Measurements from ENCODE around the gene SIPA1L3.

The SIPA1L3 gene

DNA sequence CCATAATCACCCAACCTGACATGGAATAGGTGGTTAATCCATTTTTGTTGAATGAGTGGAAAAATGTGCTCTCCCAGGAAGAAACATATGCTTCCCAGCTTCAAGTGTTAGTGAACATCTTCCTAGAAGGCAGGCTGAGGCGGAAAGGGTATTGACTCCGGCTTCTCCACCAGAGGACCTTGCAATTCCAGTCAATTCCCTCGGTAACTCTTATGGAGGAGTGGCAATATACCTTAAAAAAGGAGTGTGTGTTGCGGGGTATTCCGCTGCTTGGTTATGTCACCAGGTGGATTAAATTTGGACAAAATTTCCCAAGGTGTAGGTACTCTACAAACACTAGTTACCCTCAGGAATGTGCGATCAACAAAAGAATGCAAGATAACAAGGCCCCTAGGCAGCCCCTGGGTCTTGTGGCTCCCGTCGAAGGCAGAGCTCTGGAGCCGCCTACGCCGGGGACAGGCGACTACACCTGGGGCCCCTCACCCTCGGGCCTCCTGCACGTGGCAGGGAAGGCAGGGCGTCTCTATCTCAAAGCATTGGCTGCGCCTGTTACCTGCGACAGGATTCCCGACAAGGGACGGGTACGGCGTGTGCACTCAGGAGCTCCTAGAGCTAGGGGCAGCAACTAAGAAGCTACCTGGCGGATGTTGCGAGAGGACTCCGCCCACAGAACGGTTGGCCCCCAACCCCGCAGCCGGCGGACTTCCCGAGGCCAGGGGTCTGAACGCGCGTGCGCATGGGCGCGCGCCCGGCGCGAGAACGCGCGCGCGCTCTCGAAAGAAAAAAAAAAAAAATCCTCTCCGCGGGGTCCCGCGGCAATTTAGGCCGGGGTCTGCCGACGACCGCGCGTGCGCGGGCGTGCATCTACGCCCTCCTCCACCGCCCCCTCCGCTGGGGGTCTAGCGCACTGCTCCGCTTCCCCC is 801 bp upstream of the SIPA1L3 start, which contains the start of gene WDR87 (continued):
- TF ChIP-seq, protein P1, sequence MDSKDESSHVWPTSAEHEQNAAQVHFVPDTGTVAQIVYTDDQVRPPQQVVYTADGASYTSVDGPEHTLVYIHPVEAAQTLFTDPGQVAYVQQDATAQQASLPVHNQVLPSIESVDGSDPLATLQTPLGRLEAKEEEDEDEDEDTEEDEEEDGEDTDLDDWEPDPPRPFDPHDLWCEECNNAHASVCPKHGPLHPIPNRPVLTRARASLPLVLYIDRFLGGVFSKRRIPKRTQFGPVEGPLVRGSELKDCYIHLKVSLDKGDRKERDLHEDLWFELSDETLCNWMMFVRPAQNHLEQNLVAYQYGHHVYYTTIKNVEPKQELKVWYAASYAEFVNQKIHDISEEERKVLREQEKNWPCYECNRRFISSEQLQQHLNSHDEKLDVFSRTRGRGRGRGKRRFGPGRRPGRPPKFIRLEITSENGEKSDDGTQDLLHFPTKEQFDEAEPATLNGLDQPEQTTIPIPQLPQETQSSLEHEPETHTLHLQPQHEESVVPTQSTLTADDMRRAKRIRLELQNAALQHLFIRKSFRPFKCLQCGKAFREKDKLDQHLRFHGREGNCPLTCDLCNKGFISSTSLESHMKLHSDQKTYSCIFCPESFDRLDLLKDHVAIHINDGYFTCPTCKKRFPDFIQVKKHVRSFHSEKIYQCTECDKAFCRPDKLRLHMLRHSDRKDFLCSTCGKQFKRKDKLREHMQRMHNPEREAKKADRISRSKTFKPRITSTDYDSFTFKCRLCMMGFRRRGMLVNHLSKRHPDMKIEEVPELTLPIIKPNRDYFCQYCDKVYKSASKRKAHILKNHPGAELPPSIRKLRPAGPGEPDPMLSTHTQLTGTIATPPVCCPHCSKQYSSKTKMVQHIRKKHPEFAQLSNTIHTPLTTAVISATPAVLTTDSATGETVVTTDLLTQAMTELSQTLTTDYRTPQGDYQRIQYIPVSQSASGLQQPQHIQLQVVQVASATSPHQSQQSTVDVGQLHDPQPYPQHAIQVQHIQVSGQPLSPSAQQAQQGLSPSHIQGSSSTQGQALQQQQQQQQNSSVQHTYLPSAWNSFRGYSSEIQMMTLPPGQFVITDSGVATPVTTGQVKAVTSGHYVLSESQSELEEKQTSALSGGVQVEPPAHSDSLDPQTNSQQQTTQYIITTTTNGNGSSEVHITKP (tag by site-specific recombination; IDR thresholded peaks at IDR 0.05) = peak; percentile 81
- TF ChIP-seq ZNF529 (tag by site-specific recombination; IDR thresholded peaks at IDR 0.05; ENCODE audit: insufficient replicate concordance) = no peak
- no peak for TF ChIP-seq ZNF830 (tag by site-specific recombination; IDR thresholded peaks at IDR 0.05; ENCODE audit: low read depth)
- TF ChIP-seq ZNF362 (tag by site-specific recombination; IDR thresholded peaks at IDR 0.05) = peak; percentile 99
- TF ChIP-seq ZFP69B (tag by site-specific recombination; IDR thresholded peaks at IDR 0.05) = peak; percentile 54; the same call in 1 of the 2 replicates
- peak; percentile 69; the same call in 1 of the 2 replicates for TF ChIP-seq ZNF138 (tag by site-specific recombination; IDR thresholded peaks at IDR 0.05; ENCODE audit: borderline replicate concordance)
- TF ChIP-seq ZXDB (tag by site-specific recombination; IDR thresholded peaks at IDR 0.05) = peak; percentile 85
- TF ChIP-seq ZNF335 (tag by site-specific recombination; conservative IDR thresholded peaks at IDR 0.05) = peak; percentile 99
- TF ChIP-seq ZNF184 (tag by site-specific recombination; IDR thresholded peaks at IDR 0.05) = 0 out of 2 replicates have a peak, but pooled peaks have one; percentile 2
- TF ChIP-seq OVOL3 (tag by site-specific recombination; IDR thresholded peaks at IDR 0.05) = peak; percentile 6; the same call in 1 of the 2 replicates

DNA sequence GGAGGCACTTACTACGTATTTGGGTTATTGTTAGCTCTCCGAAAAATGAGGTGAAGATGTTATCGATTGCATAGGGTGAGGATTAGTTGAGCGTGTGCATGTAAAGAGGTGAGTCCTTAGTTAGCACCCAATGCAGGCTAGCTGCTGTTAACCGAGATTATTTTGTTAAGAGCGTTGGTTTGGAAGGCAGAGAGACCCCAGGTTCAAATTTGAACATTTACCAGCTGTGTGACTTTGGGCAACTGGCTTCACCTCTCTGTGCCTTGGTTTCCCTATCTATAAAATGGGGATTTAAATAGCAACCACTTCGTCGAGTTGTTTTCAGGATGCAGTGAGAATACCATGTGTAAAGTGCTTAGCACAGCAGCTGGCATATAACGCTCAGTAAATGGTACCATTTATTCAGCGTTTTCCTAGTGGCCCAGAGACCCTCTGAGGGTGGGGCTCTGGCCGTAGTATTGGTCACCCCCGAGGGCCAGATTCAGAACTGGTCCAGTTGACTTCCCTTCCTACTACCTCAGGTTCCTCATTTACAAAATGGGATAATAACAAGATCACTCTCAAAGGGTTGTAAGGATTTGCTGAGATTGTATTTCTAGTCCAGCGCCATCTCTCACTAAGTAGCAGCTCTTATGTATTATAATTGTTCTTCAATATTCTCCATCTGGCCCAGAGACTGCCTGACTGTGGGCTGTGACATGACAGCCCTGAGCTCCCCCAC is 887 bp downstream of the SIPA1L3 start:
- POLR2A ChIA-PET = interaction anchor here (0.5 to 3.8 kb wide), 33 partner anchors 9 to 1693 kb away, joined by 3 to 38 read pairs (median 5); partner anchors contain the start of genes EIF3K, FAM98C, GGN and PSMD8
- H3K36me3 ChIP-seq (ENCODE audit: control insufficient read depth in 2 of 2, insufficient read depth in 1 of 2, low read length in 2 of 2) = peaks cover 0 to 14% of the 10 kb centered on the region in 2 experiments; a peak in 1 of 3 replicates
- peaks cover 27% of the 10 kb centered on the region for H3K4me1 ChIP-seq (ENCODE audit: control insufficient read depth, insufficient read depth, low read length)
- H3K27ac ChIP-seq (ENCODE audit: extremely low read depth, low read depth, low read length) = peak overlapping the region; percentile 81; the same call in 1 of the 2 replicates
- no peaks in the 10 kb centered on the region for H3K9me3 ChIP-seq (ENCODE audit: control insufficient read depth, insufficient read depth, low read depth, low read length)
- CTCF ChIA-PET = interaction anchor here (0.5 to 14.3 kb wide), 11 partner anchors 10 to 328 kb away, joined by 3 to 316 read pairs (median 5); no protein-coding TSS in a partner anchor
- H3K4me3 ChIP-seq (ENCODE audit: low read depth, low read length) = peak overlapping the region; percentile 68
- TF ChIP-seq, protein P1 (tag by site-specific recombination; IDR thresholded peaks at IDR 0.05) = no peak
- TF ChIP-seq ZBTB17 (tag by site-specific recombination; IDR thresholded peaks at IDR 0.05) = peak; percentile 95
- TF ChIP-seq WT1 (tag by site-specific recombination; IDR thresholded peaks at IDR 0.05) = peak; percentile 16; the same call in 1 of the 2 replicates
- TF ChIP-seq ZNF248 (tag by site-specific recombination; IDR thresholded peaks at IDR 0.05) = no peak
- no peak for TF ChIP-seq MEIS1 (CRISPR knock-in tag; IDR thresholded peaks at IDR 0.05; ENCODE audit: borderline replicate concordance)
- TF ChIP-seq ZNF530 (tag by site-specific recombination; IDR thresholded peaks at IDR 0.05; ENCODE audit: low read depth) = no peak
- TF ChIP-seq ZNF792 (tag by site-specific recombination; IDR thresholded peaks at IDR 0.05) = 0 out of 2 replicates have a peak, but pooled peaks have one; percentile 43
- TF ChIP-seq, protein P2, sequence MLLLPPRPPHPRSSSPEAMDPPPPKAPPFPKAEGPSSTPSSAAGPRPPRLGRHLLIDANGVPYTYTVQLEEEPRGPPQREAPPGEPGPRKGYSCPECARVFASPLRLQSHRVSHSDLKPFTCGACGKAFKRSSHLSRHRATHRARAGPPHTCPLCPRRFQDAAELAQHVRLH (tag by site-specific recombination; IDR thresholded peaks at IDR 0.05) = peak; percentile 75
- TF ChIP-seq ZNF768 (tag by site-specific recombination; IDR thresholded peaks at IDR 0.05) = peak; percentile 100
- TF ChIP-seq, protein P3, sequence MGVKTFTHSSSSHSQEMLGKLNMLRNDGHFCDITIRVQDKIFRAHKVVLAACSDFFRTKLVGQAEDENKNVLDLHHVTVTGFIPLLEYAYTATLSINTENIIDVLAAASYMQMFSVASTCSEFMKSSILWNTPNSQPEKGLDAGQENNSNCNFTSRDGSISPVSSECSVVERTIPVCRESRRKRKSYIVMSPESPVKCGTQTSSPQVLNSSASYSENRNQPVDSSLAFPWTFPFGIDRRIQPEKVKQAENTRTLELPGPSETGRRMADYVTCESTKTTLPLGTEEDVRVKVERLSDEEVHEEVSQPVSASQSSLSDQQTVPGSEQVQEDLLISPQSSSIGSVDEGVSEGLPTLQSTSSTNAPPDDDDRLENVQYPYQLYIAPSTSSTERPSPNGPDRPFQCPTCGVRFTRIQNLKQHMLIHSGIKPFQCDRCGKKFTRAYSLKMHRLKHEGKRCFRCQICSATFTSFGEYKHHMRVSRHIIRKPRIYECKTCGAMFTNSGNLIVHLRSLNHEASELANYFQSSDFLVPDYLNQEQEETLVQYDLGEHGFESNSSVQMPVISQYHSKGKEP (tag by site-specific recombination; IDR thresholded peaks at IDR 0.05) = no peak
- TF ChIP-seq, protein P4, sequence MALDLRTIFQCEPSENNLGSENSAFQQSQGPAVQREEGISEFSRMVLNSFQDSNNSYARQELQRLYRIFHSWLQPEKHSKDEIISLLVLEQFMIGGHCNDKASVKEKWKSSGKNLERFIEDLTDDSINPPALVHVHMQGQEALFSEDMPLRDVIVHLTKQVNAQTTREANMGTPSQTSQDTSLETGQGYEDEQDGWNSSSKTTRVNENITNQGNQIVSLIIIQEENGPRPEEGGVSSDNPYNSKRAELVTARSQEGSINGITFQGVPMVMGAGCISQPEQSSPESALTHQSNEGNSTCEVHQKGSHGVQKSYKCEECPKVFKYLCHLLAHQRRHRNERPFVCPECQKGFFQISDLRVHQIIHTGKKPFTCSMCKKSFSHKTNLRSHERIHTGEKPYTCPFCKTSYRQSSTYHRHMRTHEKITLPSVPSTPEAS (tag by site-specific recombination; IDR thresholded peaks at IDR 0.05) = 0 out of 2 replicates have a peak, but pooled peaks have one; percentile 34
- 0 out of 2 replicates have a peak, but pooled peaks have one; percentile 25 for TF ChIP-seq SP7 (tag by site-specific recombination; IDR thresholded peaks at IDR 0.05)
